GM10847 (cell line): Measurements from ENCODE around the gene TMEM219.

Experiments used
- POLR2A ChIP-seq: IDR thresholded peaks from 2 replicates; pipeline ENCODE4 v1.6.1; 2011; ENCODE audit not compliant: insufficient read length; ENCODE audit errors: extremely low read depth

The TMEM219 gene

DNA sequence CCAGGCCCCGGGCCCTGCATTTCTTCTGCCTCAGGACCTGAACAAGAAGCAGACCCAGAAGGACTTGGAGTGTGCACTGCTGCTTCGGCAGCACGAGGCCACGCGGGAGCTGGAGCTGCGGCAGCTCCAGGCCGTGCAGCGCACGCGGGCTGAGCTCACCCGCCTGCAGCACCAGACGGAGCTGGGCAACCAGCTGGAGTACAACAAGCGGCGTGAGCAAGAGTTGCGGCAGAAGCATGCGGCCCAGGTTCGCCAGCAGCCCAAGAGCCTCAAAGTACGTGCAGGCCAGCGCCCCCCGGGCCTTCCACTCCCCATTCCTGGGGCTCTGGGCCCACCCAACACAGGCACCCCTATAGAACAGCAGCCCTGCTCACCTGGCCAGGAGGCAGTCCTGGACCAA, 24.4 kb downstream of the TMEM219 start:
- no peak for TF ChIP-seq POLR2A

DNA sequence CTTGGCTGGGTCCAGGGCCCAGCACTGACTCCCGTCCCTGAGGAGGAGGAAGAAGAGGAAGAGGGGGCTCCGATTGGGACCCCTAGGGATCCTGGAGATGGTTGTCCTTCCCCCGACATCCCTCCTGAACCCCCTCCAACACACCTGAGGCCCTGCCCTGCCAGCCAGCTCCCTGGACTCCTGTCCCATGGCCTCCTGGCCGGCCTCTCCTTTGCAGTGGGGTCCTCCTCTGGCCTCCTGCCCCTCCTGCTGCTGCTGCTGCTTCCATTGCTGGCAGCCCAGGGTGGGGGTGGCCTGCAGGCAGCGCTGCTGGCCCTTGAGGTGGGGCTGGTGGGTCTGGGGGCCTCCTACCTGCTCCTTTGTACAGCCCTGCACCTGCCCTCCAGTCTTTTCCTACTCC, 25.1 kb downstream of the TMEM219 start:
- TF ChIP-seq POLR2A = no peak

DNA sequence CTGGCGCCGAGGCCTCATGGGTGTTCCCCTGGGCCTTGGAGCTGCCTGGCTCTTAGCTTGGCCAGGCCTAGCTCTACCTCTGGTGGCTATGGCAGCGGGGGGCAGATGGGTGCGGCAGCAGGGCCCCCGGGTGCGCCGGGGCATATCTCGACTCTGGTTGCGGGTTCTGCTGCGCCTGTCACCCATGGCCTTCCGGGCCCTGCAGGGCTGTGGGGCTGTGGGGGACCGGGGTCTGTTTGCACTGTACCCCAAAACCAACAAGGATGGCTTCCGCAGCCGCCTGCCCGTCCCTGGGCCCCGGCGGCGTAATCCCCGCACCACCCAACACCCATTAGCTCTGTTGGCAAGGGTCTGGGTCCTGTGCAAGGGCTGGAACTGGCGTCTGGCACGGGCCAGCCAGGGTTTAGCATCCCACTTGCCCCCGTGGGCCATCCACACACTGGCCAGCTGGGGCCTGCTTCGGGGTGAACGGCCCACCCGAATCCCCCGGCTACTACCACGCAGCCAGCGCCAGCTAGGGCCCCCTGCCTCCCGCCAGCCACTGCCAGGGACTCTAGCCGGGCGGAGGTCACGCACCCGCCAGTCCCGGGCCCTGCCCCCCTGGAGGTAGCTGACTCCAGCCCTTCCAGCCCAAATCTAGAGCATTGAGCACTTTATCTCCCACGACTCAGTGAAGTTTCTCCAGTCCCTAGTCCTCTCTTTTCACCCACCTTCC, 25.6 kb downstream of the TMEM219 start:
- no peak for TF ChIP-seq POLR2A

DNA sequence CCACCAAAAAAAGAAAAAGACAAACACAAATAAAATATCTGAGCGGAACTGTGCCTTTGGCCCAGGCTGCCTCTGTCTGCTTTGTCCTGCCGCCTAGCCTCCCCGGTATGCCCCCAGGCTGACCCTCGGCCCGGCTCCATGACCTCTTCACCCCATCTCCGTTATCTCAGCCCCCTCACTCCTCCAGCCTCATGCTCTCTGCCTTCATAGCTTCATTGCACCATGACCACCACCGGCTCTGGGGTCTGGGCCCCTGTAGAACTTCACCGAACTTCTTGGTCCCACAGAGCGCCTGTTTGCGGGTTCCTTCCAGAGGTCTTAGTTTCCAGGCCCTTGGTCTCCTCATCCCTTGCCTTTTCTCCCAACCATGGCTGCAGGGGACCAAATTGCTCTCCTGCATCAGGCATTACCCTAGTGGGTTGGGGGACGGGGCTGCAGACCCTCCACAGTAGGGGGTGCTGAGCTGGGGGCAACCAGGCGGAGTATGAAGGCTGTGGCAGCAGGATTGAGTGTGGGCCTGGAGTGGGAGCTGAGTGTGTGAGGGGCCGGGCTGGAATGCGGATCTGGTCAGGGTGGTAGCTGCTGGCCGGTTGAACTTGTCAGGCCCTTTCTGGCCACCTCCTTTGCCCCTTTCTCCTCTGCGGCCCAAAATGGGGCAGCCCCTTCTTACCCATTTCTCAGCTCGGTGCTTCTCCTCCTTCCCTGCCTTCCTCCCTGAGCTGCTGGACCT, 26.6 kb downstream of the TMEM219 start:
- no peak for TF ChIP-seq POLR2A

DNA sequence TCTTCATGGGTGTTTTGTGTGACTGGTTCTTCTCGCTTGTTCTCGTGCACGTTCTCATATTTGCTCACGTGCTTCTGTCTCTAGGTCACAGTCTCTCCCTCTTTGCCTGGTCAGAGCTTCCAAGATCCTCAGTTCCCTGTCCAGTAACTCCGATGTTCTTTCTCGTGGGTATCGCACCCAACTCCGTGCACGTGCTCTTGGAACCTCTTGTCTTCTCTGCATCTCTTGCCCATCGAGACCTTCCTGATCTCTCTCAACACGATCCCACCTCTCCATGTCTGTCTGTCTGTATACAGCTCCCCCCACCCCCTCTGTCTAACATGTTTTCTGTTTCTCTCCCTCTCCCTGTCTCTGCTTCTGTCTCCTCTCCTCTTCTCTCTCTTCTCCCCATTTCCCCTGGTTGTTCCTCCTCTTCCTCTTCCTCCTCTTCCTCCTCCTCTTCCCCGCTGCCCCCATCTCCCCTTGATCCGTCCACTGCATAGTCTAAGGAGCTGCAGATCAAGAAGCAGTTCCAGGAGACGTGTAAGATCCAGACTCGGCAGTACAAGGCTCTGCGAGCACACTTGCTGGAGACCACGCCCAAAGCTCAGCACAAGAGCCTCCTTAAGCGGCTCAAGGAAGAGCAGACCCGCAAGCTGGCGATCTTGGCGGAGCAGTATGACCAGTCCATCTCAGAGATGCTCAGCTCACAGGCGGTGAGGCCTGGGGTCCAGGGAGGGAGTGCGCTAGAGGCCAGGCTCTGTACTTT, 27.4 kb downstream of the TMEM219 start:
- no peak for TF ChIP-seq POLR2A

DNA sequence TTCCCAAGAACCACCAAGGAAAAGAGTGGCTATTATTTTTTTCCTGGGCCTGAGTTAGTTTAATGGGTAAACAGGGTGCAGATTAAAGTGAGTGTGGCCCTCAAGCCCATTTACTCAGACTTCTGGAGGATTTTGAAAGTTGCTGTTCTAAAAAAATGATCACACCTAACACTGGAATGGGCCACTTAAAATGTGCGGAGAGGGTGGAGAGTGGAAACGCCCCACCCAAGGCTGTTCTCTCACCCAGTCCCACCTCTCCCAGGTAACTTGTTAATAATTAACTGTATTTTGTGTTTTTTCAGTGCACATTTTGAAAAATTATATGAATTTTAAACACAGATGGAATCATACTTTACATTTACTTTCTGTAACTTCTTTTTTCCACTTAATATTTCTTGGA, 28.2 kb downstream of the TMEM219 start:
- no peak for TF ChIP-seq POLR2A

DNA sequence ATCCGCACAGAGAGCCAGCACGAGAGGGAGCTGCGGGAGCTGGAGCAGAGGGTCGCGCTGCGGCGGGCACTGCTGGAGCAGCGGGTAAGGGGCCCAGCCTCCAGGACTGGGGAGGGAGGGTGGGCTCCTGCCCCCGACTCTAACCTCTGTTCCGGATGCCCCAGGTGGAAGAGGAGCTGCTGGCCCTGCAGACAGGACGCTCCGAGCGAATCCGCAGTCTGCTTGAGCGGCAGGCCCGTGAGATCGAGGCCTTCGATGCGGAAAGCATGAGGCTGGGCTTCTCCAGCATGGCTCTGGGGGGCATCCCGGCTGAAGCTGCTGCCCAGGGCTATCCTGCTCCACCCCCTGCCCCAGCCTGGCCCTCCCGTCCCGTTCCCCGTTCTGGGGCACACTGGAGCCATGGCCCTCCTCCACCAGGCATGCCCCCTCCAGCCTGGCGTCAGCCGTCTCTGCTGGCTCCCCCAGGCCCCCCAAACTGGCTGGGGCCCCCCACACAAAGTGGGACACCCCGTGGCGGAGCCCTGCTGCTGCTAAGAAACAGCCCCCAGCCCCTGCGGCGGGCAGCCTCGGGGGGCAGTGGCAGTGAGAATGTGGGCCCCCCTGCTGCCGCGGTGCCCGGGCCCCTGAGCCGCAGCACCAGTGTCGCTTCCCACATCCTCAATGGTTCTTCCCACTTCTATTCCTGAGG, 29.1 kb downstream of the TMEM219 start:
- no peak for TF ChIP-seq POLR2A

DNA sequence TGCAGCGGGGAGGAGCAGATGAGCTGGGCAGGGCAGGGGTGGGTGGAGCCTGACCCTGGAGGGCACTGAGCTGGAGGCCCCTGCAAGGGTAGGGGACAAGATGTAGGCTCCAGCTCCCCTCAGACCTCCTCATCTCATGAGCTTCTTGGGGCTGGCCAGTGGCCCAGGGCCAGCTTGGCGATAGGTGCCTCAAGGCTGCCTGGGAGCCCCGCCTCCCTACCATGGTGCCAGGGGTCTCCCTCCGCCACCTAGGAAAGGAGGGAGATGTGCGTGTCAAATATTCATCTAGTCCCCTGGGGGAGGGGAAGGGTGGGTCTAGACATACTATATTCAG, 29.7 kb downstream of the TMEM219 start:
- TF ChIP-seq POLR2A = no peak

DNA sequence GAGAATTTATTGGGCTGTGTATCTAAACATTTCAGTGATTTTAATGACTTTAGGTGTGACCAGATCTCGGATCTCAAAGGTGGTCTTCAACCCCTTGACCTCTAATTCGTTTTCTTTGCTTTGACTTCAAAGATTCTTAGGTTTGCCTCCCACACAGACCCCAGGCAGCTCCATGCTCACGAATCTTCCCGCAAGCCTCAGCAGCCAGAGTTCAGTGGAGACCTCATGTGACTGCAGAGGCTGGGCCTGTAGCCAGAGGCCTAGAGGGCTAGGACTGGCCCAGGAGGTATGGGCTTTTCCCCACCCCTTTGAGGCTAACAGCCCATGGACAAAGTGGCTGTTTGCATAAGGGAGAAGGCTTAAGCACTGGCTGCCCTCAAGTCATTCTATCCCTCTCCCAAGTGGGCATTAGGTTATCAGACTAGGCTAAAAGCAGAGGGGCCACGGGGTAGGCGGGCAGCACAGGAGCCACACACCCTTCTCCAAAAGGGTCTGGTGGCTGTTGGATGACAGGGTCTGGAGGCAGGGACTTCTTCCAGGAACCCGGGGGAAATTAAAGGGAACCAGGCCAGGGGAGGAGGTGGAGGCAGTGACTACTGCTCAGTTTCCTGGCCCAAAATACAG, 30.6 kb downstream of the TMEM219 start:
- TF ChIP-seq POLR2A = no peak

DNA sequence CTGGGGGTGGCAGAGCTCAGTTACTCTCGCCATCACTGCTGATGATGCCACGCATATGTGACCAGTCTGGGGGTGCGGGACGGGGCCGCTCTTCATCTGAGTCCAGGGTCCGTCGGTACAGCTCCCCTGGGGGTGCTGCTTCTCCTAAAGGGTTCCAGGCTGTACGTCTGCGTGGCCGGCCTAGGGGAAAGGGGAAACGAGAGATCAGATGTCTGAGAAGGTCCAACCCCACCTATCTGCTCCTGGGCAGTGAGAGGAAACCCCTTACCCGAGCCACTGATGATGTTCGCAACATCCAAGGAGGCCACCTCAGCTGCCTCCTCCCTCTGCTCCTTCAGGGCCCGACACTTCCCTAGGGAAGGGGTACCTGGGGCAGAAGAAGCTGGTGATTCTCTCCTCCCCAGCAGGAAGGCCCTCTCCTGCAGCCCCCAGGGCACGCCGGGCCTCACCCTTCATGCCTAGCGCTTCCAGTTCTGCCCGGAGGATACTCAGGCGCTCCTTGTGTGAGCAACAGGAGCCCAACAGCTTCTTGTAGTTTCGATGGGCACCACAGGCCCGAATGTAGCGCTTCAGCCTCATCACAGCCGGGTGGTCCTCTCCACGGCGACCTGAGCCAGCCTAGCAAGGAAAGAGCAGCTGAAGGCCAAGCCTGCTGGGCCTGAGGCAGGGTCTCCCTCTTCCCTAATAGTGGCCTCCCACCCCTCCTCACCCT, 31.5 kb downstream of the TMEM219 start:
- no peak for TF ChIP-seq POLR2A

DNA sequence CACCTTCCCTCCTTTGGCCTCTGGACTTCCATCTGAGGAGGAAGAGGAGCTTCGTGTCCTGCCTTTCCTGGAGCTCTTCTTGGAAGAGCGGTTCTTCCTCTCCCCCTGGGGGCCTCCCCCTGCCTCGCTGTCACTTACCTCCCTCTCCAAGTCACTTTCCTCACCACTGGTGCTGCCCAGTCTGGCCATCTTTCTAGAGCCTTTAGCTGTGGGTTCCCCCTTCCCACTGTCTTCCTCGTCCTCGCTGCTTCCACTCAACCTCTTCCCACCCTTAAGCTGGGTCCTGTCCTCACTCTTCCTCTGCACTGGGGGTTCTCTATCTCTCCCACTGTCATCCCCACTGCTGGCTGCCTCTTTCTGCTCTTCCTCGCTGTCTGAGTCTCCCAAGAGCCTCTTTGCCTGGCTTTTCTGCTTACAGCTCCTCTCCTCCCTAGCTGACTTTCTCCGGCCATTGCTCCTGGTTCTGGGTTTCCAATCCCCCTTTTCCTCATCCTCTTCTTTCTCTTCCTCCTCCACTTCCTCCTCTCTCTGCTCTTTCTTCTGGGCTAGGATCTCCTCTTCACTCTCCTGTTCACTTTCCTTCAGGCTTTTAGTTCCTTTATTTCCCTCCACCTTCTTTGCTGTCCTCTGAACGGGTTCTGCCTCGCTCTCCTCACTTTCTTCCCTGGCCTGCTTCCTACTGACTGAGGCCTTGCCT, 32.2 kb downstream of the TMEM219 start:
- TF ChIP-seq POLR2A = no peak

DNA sequence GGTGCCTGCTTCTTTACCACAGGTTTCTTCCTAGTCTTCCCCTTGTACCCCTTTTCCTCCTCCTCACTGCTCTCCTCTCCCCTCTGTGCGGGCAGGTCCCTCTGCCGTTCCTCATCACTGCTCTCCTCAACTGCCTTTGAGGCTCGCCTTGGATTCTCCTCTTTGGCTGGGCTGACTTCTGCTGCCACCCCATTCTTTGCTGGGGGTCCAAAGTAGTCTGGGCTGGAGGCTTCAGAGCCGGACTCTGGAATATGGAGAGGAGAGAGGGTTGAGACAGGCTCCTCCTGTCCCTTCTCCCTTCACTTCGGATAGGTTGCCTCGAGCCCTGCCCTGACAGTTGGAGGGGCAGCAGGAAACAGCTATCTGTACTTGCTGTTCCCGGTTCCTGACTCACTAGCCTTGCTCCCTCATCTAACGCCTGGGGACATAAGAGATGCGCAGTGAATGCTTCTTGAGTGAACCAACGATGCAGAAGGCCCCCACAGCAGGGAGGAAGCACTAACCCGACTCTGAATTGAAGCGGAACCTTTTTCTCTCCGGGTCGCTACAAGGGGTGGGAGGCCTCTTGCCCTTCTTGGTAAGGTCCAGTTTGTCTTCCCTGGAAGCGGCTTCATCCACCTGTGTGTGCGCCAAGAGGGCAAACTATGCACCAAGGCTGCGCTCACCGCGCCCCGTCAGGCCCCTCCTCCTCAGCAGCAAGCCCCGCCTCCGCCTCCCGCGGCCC, 32.9 kb downstream of the TMEM219 start:
- TF ChIP-seq POLR2A = no peak

DNA sequence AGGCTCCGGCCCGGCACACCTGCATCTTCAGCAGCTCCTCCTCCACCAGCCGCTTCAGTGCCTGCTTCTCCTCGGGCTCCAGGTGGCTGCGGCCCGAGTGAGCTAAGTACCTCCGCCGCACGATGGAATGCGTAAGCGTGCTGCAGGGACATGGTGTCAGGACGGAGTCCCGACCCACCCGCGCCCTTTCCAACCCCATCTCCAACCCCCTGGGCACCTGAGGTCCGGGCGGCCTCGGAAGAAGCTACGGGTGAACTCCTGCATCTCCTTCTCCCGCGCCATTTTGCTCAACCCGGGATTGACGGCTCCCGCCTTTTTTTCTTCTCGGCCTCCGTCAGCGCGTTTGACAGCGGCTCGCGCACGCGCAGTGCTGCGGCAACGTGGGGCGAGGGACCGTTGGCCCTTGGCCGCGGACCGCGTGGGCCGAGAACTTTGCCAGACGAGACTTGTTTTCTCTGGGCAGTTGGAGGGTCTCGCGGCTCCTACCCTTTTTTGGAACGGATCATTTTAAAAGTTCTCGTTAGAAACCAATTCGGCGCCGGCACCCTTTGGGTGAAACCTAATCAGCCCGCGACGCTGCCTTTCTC, 33.5 kb downstream of the TMEM219 start, which contains the start of gene HIRIP3:
Gene HIRIP3 (minus strand): TSS at position 294 of the 587 bp plus-strand sequence. CDS start 12 bp downstream, at position 282.
- peak; percentile 37 for TF ChIP-seq POLR2A
